Natural killer cell (primary cell): ENCODE data around the gene CHPF2. TPM values are rescaled to one million over a fixed set of nuclear protein-coding genes. Genes with fewer than 3 reads are reported as not detected.

Source experiments
- ATAC-seq, 3 donors: fragments of 150-1000 bp in 2 of 3; fragments of 200-7000 bp in 1 of 3; cut with Tn5 transposase; 1 replicate in 1 of 3; 2 replicates in 2 of 3; pipeline ENCODE4 v1.10.0; 2021; ENCODE audit warnings: mild to moderate bottlenecking in 2 of 3, moderate library complexity in 2 of 3
- DNase-seq, 2 donors: peaks; one replicate each; pipeline versions ENCODE4 v3.0.0 to v3.0.0-alpha.2; 2013 to 2021; ENCODE audit warnings: mixed read lengths in 1 of 2
- H3K27ac ChIP-seq: one replicate; pipeline ENCODE4 v1.5.1; 2013; ENCODE audit warnings: mild to moderate bottlenecking, low read length
- H3K27me3 ChIP-seq: one replicate; pipeline ENCODE4 v1.6.1; 2013; ENCODE audit warnings: low read length; ENCODE audit not compliant: control insufficient read depth, insufficient read depth
- H3K36me3 ChIP-seq: one replicate; pipeline ENCODE4 v1.6.1; 2013; ENCODE audit warnings: low read length; ENCODE audit not compliant: control insufficient read depth, insufficient read depth
- H3K4me1 ChIP-seq: one replicate; pipeline ENCODE4 v1.6.1; 2013; ENCODE audit warnings: low read length; ENCODE audit not compliant: control insufficient read depth, insufficient read depth
- H3K4me3 ChIP-seq: one replicate; pipeline ENCODE4 v1.5.1; 2013; ENCODE audit warnings: low read length
- H3K9me3 ChIP-seq: one replicate; pipeline ENCODE4 v1.6.1; 2013; ENCODE audit warnings: low read length; ENCODE audit not compliant: control insufficient read depth, insufficient read depth
- H3K27ac Mint-ChIP-seq, 2 donors: one replicate each; pipeline ENCODE4 v1.8.0; 2022; ENCODE audit warnings: mild to moderate bottlenecking in 2 of 2, mixed read lengths in 2 of 2, moderate library complexity in 1 of 2
- H3K27me3 Mint-ChIP-seq, 2 donors: one replicate each; pipeline ENCODE4 v1.8.0; 2022; ENCODE audit warnings: low read depth in 2 of 2, mixed read lengths in 2 of 2
- H3K36me3 Mint-ChIP-seq: one replicate; pipeline ENCODE4 v1.8.0; 2022; ENCODE audit warnings: mixed read lengths
- H3K4me1 Mint-ChIP-seq, 2 donors: one replicate each; pipeline ENCODE4 v1.8.0; 2022; ENCODE audit warnings: mixed read lengths in 2 of 2
- H3K4me3 Mint-ChIP-seq: one replicate; pipeline ENCODE4 v1.8.0; 2022; ENCODE audit warnings: mild to moderate bottlenecking, moderate library complexity, mixed read lengths
- H3K9me3 Mint-ChIP-seq, 2 donors: one replicate each; pipeline ENCODE4 v1.8.0; 2022; ENCODE audit warnings: mixed read lengths in 2 of 2
- WGBS: methylation state at CpG from one replicate; pipeline ENCODE4 v1.1.7; 2013; ENCODE audit warnings: missing lambda C conversion rate; ENCODE audit not compliant: insufficient coverage; 5-methylcytosine and 5-hydroxymethylcytosine counted together
- intact Hi-C: fragments of 100-400 bp; cut with micrococcal nuclease; formaldehyde crosslinking; loops from one replicate; pipeline ENCODE4 v1.14.2; 2022
- total RNA-seq, 4 donors: library from RNA; stranded (reverse); fragments of 120-200 nt in 1 of 4; gene quantifications; one replicate each; pipeline versions ENCODE4 v1.2.3 to v1.2.4, GENCODE V29; 2013 to 2022
- TF ChIP-seq, protein P1 (sequence below): fragments of 200-600 bp; IDR thresholded peaks from one replicate; pipeline ENCODE4 v1.8.0; 2022; ENCODE audit warnings: antibody characterized with exemption

CHPF2 gene
- total RNA-seq, 3 donors from 2014 or later (not counting 1 experiment from before 2014, with no cell fraction given) = 47.0 to 51.6 (median 48.6) TPM

DNA sequence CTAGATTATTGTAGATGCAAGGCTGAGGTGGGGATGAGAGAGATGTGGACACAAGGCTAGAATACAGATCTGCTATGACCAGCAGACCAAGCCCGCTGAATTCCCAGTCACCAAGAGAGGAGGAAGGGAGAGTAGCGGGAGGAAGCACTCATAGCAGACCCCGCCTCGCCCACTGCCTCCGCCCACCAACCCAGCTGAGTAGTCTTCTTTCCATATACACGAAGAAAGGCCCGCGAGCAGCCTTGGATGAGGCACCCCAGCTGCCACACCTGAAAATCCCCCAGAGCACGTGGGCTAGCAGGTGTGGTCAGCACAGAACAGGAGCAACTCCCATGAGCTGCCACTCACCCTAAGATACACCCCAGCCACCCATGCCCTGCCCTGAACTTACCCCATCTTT lies 14.1 kb upstream of the CHPF2 start:
- H3K4me3 ChIP-seq = no peak overlapping the region
- ATAC-seq (no peak), DNase-seq (no peak)
- H3K9me3 ChIP-seq = no peaks in the 10 kb centered on the region
- no peak overlapping the region for H3K27ac ChIP-seq
- Mint-ChIP-seq H3K27me3 (no peaks in the 10 kb centered on the region), H3K4me1 (no peaks in the 10 kb centered on the region), H3K4me3 (no peak overlapping the region), H3K36me3 (peaks cover 16% of the 10 kb centered on the region), H3K9me3 (no peaks in the 10 kb centered on the region), H3K27ac (no peak overlapping the region)
- WGBS = 93% methylated on average over 9 of the region's 9 CpGs
- TF ChIP-seq, protein P1, sequence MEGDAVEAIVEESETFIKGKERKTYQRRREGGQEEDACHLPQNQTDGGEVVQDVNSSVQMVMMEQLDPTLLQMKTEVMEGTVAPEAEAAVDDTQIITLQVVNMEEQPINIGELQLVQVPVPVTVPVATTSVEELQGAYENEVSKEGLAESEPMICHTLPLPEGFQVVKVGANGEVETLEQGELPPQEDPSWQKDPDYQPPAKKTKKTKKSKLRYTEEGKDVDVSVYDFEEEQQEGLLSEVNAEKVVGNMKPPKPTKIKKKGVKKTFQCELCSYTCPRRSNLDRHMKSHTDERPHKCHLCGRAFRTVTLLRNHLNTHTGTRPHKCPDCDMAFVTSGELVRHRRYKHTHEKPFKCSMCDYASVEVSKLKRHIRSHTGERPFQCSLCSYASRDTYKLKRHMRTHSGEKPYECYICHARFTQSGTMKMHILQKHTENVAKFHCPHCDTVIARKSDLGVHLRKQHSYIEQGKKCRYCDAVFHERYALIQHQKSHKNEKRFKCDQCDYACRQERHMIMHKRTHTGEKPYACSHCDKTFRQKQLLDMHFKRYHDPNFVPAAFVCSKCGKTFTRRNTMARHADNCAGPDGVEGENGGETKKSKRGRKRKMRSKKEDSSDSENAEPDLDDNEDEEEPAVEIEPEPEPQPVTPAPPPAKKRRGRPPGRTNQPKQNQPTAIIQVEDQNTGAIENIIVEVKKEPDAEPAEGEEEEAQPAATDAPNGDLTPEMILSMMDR = no peak
- H3K4me1 ChIP-seq = no peaks in the 10 kb centered on the region
- H3K27me3 ChIP-seq = no peaks in the 10 kb centered on the region
- intact Hi-C loops = no loop called here
- H3K36me3 ChIP-seq = peaks cover 84% of the 10 kb centered on the region

DNA sequence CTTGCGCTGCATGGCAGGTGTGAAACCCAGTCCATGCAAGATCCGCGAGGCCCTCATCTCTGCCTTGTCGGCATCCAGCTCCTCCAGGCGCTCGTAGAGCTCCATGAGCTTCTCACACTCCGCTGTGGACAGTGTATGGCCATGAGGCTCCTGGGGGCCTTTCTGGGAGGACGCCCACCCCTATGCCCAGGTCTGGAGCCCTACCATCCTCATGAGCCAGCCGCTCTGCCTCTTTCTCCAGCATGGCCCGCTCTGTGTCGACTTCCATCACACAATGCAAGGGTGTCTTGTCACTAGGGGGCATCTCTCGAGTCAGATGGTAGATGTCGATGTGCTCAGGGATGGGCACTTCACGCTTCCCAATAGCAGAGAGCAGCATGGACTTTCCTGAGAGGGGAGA lies 8.6 kb upstream of the CHPF2 start:
- ATAC-seq (no peak), DNase-seq (no peak)
- no peaks in the 10 kb centered on the region for H3K9me3 Mint-ChIP-seq
- H3K27me3 Mint-ChIP-seq = no peaks in the 10 kb centered on the region
- no peak overlapping the region for H3K4me3 ChIP-seq
- H3K36me3 Mint-ChIP-seq = peaks cover 7% of the 10 kb centered on the region
- H3K4me1 Mint-ChIP-seq = peaks cover 22 to 28% of the 10 kb centered on the region in 2 donors
- H3K27me3 ChIP-seq = no peaks in the 10 kb centered on the region
- peaks cover 49% of the 10 kb centered on the region for H3K36me3 ChIP-seq
- 98% methylated on average over 14 of the region's 14 CpGs for WGBS
- no peak overlapping the region for H3K27ac ChIP-seq
- H3K4me3 Mint-ChIP-seq = no peak overlapping the region
- intact Hi-C loops = no loop called here
- TF ChIP-seq, protein P1 = no peak
- peaks cover 22% of the 10 kb centered on the region for H3K4me1 ChIP-seq
- peak overlapping the region in 1 of 2 donors; percentile 37 for H3K27ac Mint-ChIP-seq
- H3K9me3 ChIP-seq = no peaks in the 10 kb centered on the region

DNA sequence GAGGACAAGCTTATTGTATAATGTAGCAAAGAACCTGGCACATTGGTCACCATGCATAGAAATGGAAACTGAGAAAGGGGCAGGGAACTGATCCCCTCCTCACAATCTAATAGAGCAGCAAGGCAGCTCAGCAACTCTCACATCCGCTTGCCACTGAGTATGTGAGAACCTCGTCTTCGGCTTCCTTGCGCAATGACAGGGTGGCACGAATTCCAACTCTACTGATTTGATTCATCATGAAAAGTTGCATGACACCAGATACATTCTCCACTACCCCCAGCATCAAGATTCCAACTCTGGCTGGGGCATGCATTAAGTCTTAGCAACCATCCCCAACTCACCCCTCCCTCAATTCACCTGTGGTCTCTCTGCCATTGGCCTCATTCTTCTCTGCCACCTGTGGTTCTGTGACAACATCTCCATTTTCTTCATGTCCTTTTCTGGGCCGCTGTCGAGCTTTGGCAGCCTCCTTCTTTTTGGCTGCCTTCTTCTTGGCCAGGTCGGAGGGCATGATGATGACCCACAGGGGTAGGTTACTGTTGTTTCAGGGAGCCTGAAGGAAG lies 6.3 kb upstream of the CHPF2 start:
- 69% methylated on average over 7 of the region's 8 CpGs for WGBS
- H3K4me1 ChIP-seq = peaks cover 22% of the 10 kb centered on the region
- peak overlapping the region; percentile 64 for H3K4me3 ChIP-seq
- ATAC-seq (no peak), DNase-seq (no peak)
- Mint-ChIP-seq H3K27me3 (no peaks in the 10 kb centered on the region), H3K36me3 (no peaks in the 10 kb centered on the region), H3K27ac (peak overlapping the region; percentile 86 to 94), H3K4me3 (peak overlapping the region; percentile 95), H3K9me3 (no peaks in the 10 kb centered on the region), H3K4me1 (peaks cover 22 to 28% of the 10 kb centered on the region in 2 donors)
- intact Hi-C loops = loop anchor here (5.0 kb wide), 1 partner anchor 116 kb away; the partner anchor contains the start of gene NUB1
- no peaks in the 10 kb centered on the region for H3K9me3 ChIP-seq
- TF ChIP-seq, protein P1 = no peak
- H3K27ac ChIP-seq = no peak overlapping the region
- H3K36me3 ChIP-seq = peaks cover 33% of the 10 kb centered on the region
- H3K27me3 ChIP-seq = no peaks in the 10 kb centered on the region

DNA sequence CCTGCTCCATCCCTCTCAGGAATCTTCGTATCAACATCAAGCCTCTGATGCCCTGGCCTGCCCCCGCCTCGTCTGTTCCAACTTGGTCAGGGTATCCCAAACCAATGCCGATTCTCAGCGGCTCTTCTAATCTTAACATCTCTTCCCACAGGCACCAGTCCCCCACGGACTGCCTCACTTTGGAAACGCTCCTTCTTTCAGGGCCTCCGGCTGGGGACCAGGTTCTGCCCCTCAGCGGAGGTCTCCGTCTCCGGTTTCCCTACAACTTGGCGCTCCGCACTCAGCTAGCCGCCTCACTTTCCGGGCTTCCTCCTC lies 5.8 kb upstream of the CHPF2 start:
- Mint-ChIP-seq H3K27ac (peak overlapping the region; percentile 86 to 94), H3K36me3 (no peaks in the 10 kb centered on the region), H3K4me3 (peak overlapping the region; percentile 95), H3K27me3 (no peaks in the 10 kb centered on the region), H3K4me1 (peaks cover 23 to 30% of the 10 kb centered on the region in 2 donors), H3K9me3 (no peaks in the 10 kb centered on the region)
- peaks cover 31% of the 10 kb centered on the region for H3K36me3 ChIP-seq
- no peaks in the 10 kb centered on the region for H3K27me3 ChIP-seq
- ATAC-seq (peak in 2 of 3 donors; percentile 1), DNase-seq (peak in 1 of 2 donors; percentile 30)
- peaks cover 23% of the 10 kb centered on the region for H3K4me1 ChIP-seq
- 3% methylated on average over 15 of the region's 15 CpGs for WGBS
- peak overlapping the region; percentile 61 for H3K27ac ChIP-seq
- TF ChIP-seq, protein P1 = no peak
- H3K4me3 ChIP-seq = peak overlapping the region; percentile 64
- no peaks in the 10 kb centered on the region for H3K9me3 ChIP-seq
- intact Hi-C loops = loop anchor here (5.0 kb wide), 1 partner anchor 116 kb away; the partner anchor contains the start of gene NUB1
